ENCODE measurements around the gene RPS23.
"Not testable (repeated sequence)": the region's sequence is repeated elsewhere in the genome, so short reads cannot be mapped to it uniquely, and the experiment has no call there.

The RPS23 gene

GRCh38 chr5:82287625-82288024 lies 9.5 kb upstream of the RPS23 start:
- no peak for DNase-seq

GRCh38 chr5:82285206-82285605 lies 7.1 kb upstream of the RPS23 start:
- DNase-seq: no peak

- no peak for DNase-seq
Measured at GRCh38 chr5:82283893-82284292, 5.7 kb upstream of the RPS23 start.

- DNase-seq: no peak
Measured at GRCh38 chr5:82278711-82279370, 687 bp upstream of the RPS23 start.

- DNase-seq: no peak
Measured at GRCh38 chr5:82277613-82277986, 554 bp downstream of the RPS23 start.

GRCh38 chr5:82276800-82277612 lies 1.1 kb downstream of the RPS23 start:
- no peak for DNase-seq

GRCh38 chr5:82275216-82275664 lies 2.9 kb downstream of the RPS23 start:
- DNase-seq: no peak

- DNase-seq: peak; percentile 26
Measured at GRCh38 chr5:82274343-82275211, 3.6 kb downstream of the RPS23 start.

- DNase-seq: not testable (repeated sequence)
Measured at GRCh38 chr5:82273426-82273825, 4.7 kb downstream of the RPS23 start.

GRCh38 chr5:82272571-82273356 lies 5.4 kb downstream of the RPS23 start:
- not testable (repeated sequence) for DNase-seq

- DNase-seq: not testable (repeated sequence)
Measured at GRCh38 chr5:82269363-82269762, 8.8 kb downstream of the RPS23 start.

GRCh38 chr5:82267297-82267933 lies 10.7 kb downstream of the RPS23 start:
- not testable (repeated sequence) for DNase-seq

GRCh38 chr5:82265047-82265446 lies 13.1 kb downstream of the RPS23 start:
- no peak for DNase-seq

GRCh38 chr5:82259172-82259800 lies 18.9 kb downstream of the RPS23 start:
- DNase-seq: peak; percentile 25

GRCh38 chr5:82257729-82258128 lies 20.4 kb downstream of the RPS23 start:
- no peak for DNase-seq

GRCh38 chr5:82257247-82257646 lies 20.9 kb downstream of the RPS23 start:
- DNase-seq: no peak

GRCh38 chr5:82255844-82256243 lies 22.3 kb downstream of the RPS23 start:
- no peak for DNase-seq

GRCh38 chr5:82252744-82253143 lies 25.4 kb downstream of the RPS23 start:
- no peak for DNase-seq

- no peak for DNase-seq
Measured at GRCh38 chr5:82246960-82247574, 31.1 kb downstream of the RPS23 start.

- no peak for DNase-seq
Measured at GRCh38 chr5:82244854-82245635, 33.1 kb downstream of the RPS23 start.

Data from DMS 273 treated with DMSO at 0.1 percent for 48 hours (cell line).